ENCODE data around the gene TREM1.
A peak's percentile ranks its signal among the peaks of the same experiment; 100 is the strongest.

TREM1 gene

GRCh38 chr6:41294214-41294872 is 7.9 kb upstream of the TREM1 start:
- DNase-seq = no peak

DNA sequence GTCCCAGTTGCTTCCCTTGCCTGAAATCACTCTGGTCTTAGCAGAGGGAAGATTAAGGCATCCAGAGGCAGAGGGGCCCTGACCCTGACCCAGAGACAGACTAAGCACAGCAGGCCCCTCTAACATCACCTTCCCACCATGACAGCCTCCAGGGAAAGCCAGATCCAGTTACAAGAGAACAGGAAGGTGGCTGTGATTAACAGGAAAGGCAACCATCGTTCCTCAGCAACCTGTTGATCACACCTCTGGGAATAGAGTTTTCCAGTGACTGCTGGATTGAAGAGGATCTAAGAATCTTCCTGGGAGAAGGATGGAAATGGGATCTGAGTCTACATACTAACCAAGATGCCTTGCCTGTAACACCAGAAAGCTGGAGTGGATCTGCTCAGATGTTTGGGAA is 5.2 kb upstream of the TREM1 start:
- no peak for DNase-seq

DNA sequence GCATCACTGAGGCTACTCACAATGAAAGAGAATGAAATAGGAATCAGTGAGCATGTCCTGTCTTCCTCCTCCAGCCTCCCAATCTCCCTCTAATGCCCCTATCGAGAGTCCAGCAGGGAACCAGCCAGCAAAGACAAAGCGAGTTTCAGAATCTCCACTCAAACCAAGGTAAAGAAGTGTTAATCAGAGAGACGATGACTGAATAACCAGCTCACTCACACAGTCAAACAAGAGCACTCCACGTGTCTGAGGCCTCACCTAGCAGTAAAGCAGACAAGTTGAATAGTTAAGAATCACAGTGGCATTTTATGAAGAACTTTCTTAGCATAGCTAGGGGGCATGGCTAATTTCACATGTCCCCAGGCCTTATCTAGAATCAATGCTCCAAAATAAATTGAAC is 3.3 kb upstream of the TREM1 start:
- no peak for DNase-seq

DNA sequence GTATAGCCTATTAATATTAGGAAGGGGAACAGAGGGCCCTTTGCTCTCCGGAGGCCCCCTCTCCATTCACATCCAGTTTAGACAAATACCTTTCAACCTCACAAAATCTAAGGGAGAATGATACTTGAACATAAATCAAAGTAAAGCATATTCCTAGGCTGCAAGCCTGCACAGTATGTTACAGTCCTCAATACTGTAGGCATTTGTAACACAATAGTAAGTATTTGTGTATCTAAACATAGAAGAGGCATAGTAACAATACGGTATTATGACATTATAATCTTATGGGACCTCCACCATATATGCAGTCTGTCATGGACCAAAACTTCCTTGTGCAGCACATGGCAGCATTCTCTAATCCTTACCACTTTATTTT is 2.3 kb upstream of the TREM1 start:
- DNase-seq = no peak

DNA sequence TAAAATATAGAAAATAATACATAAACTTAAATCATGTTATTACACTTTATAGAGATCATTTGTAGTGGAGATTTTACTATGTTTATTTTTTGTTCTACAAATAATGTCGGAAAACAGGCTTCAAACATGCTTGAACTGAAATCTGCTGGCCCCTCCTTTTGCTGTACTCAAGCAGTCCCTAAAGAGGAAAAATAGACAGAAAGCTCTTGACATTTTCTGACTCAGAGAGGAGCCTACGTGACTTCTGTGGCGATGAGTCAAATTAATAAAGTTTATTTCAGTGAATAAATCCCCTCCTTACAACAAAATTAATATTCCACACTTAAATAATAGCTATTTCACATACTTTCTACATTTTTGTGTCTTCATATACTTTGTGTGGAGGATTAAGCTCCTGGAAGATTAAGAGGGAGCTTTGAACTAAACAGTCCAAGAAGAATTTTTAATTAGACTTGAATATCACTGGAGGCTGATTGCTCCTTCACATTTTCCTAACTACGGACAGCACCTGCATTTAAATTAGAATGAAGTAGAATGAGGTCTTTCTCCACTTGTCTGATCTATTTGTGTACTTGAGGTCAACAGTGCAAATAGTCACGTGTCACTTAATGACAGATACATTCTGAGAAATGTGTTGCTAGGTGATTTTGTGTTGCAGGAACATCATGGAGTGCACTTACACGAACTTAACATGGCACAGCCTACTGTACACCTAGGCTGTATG is 1.7 kb upstream of the TREM1 start:
- DNase-seq = peak; percentile 7

GRCh38 chr6:41284726-41285125 is 1.8 kb downstream of the TREM1 start:
- DNase-seq = peak; percentile 10

- DNase-seq = no peak
Observed at GRCh38 chr6:41283600-41283999, 2.9 kb downstream of the TREM1 start.

DNA sequence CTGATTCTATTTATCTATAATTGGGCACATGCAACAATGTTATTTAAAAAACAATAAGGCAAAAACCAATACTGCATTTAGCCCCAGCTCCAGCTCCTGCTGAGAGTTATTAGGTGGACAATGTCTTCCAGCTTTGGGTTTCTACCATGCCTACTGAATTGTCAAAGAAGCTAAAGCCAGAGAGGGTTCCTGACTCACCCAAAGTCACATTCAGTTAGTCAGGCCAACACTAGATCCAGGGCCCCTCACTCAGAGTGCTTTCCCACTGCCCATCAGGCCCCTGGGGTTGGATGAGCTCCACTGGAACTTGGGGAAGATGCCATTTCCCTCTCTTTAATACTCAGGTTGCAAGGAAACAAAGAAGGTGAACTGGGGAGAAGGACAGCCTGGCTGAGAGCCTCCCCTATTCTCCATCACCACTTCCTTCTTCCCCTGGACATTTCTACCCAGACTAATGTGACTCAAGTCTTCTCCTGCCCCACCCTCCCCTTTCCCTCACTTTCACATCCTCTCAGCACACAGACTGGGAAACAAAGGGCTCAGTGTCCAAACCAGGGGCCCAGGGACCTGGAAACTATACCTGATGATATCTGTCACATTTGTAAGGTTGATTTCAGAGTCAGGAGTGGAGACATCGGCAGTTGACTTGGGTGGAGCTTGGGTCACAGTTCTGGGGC is 6.0 kb downstream of the TREM1 start:
- no peak for DNase-seq

DNA sequence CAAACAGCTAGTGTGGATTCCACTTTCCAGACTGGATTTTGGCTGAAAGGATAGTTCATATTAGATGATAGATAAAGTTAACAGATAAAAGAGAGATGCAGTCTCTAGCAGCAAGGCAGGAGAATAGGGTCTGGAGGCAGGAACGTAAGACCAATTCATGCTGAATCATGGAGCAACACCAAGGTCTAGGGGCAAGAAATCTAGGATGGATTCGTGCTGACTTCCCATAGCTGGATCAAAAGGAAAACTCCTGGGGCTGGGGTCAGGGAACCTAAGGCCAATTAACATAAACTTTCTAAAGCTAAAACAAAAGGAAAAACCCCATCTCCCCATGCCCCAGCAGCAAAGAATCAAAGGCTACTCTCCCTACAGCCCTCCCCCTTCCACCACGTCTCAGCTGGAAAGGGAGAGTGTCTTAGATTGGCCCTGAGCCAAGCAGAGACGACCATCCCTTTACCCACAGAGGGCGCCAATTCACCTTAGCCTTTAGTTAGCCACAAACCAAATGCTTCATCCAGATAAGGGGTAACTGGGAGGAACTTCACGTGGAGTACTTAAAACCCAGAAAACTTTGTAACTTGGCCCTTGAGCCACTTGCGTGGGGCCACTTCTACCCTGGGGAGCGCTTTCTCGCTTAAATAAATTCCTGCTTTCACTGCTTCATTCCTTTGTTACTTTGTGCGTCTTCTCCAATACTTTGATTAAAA is 7.6 kb downstream of the TREM1 start:
- peak; percentile 52 for DNase-seq

- DNase-seq = no peak
Observed at GRCh38 chr6:41277605-41278004, 8.9 kb downstream of the TREM1 start.

DNA sequence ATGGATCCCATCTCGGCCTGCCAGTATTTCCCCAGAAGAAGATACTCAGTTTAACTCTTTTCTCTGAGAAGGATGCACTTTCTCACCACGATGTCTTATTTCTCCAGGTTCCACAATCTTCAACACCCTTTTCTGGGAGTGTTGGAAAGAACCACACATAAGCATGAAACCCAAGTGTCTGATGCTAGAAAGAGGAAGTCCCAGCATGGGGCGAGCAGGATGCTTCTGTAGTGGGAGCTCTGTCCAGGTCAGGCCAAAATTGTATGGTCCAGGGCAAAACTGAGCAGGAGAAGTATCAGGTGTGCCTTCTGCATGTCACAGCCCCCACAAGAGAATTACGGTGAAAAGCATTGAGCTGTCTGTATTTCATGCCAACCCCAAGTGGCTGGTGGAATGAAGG is 11.0 kb downstream of the TREM1 start:
- DNase-seq = no peak

GRCh38 chr6:41274256-41274655 is 12.2 kb downstream of the TREM1 start:
- no peak for DNase-seq

- no peak for DNase-seq
Observed at GRCh38 chr6:41273714-41274113, 12.8 kb downstream of the TREM1 start.

DNA sequence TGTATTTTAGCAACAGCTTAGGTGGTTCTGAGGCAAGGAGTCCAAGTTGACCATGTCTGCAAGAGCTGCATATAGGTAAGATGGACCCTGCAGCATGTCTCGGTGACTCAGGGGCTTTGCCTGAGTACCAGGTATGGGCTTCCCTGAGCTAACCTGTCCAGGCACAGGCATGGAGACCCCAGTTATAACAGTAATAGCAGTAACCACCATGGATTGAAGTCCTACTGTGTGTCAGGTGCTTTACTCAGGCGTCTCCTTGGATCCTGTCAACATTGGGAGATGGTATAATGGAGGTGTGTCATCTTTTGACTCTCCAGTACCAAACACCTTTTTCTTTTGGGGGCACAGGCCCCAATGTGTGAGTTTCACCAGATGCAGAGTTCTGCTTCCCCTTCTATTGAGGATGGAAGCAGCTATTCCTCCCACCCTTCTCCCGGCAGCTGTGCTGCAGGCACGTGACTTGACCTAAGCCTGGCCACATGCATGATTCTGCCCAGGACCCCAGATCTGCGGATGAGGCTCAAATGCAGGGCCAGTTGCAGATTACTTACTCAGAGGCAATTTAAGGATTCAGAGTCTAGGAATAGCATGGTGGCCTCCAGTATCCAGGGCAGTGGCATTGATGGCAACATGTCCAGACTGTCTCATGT is 13.8 kb downstream of the TREM1 start:
- DNase-seq = no peak

GRCh38 chr6:41271901-41272395 is 14.5 kb downstream of the TREM1 start:
- DNase-seq = no peak

DNA sequence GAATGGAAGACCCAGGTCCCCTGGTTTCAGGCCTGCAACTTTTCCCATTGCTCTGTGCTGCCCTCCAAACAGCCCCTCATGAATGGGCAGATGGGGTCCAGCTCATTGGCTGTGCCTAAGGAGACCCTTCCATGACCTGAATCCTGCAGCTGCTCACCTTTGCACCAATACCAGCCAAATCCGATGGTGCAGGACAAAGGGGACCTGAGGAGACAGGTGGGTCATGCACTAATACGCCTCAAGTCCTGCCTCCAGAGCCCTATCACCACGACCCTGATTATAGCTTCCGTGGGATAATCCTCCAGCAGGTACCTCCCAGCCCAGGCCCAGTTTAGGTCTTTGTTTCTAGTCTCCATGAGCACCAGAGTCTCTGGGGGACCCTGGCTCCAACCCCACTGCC is 16.8 kb downstream of the TREM1 start:
- no peak for DNase-seq

GRCh38 chr6:41269166-41269565 is 17.3 kb downstream of the TREM1 start:
- no peak for DNase-seq

DNA sequence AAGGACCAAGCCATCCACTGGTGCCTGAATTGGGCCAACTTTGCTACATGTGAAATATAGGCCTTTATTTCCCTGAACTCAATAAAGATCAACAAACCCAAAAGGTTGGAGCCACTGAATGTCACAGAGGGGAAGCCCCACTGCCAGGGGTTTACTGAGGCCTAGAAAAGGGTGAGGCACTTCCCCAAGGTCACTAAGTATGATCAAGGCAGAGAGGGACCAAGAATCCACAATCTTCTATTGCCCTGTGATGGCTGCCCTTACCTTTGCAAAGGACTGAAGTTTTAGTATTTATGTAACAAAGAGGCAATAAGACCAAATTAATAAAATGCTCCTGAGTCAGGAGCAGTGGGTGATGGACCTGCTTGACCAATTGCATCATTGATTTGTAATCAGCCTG is 18.0 kb downstream of the TREM1 start:
- no peak for DNase-seq

GRCh38 chr6:41266541-41266940 is 19.9 kb downstream of the TREM1 start:
- DNase-seq = no peak

DNA sequence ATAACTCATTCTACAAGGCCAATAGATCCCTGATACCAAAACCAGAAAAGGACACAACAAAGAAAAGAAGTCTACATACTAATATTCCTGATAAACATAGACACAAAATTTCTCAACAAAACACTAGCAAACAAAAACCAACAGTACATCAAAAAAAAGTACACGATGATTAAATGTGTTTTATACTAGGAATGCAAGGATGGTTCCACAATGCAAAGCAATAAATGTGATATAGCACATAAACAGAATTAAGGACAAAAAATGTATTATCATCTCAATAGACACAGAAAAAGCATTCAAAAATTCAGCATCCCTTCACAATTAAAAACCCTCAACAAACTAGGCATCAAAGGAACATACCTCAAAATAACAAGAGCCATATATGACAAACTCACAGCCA is 23.2 kb downstream of the TREM1 start:
- DNase-seq = no peak

GRCh38 chr6:41262401-41262800 is 24.1 kb downstream of the TREM1 start:
- DNase-seq = no peak

DNA sequence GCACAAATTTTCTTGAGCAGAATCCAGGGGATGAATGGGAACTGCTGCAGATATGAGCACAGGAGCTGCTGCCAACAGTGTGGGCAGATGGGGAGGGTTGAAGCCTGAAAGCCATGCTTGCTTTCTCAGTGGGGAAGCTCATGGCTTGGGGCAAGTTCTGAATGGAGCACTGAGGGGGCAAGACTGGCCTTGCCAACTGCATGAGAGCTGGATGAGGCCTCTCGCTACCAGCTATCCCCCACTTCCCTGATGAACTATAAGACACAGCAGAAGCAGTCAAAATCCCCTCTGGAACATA is 28.3 kb downstream of the TREM1 start:
- no peak for DNase-seq

Data from fibroblast of skin of right biceps (primary cell).